Head of caudate nucleus (tissue), 42 donors: ENCODE data around the gene APOL6.
A peak's percentile ranks its signal among the peaks of the same experiment; 100 is the strongest.

Experiments
- DNase-seq, 42 donors: peaks; one replicate each; pipeline versions ENCODE4 v3.0.0 to v3.0.0-alpha.2; 2020 to 2021; ENCODE audit warnings: mixed read lengths in 7 of 42
- intact Hi-C: fragments of 100-400 bp; cut with DNase I; formaldehyde crosslinking; loops from one replicate; pipeline ENCODE4 v1.15.0; 2022

APOL6 gene

DNA sequence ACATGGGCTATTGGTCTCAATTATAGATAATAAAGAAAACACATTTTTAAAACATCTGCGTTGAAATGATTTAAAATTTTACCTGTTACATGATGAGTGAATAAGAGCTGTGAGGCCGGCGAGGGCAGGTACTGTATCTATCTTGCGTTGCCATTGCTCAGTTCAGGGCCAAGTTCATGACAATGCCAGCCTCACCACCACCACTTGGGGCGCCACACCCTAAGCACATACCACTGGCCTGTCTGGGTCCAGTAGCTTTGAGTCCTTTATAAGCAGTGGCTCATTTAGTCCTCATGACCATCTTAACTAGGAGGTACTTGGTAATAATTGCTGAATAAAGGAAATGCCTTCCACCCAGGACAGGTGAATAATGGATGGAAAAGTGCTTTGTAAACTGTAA lies 16.6 kb upstream of the APOL6 start:
- DNase-seq = peak in 8 of 42 donors; percentile 15 to 50 (median 21)
- intact Hi-C loops = loop anchor here (10.0 kb wide), 1 partner anchor 293 kb away; no protein-coding TSS in a partner anchor

DNA sequence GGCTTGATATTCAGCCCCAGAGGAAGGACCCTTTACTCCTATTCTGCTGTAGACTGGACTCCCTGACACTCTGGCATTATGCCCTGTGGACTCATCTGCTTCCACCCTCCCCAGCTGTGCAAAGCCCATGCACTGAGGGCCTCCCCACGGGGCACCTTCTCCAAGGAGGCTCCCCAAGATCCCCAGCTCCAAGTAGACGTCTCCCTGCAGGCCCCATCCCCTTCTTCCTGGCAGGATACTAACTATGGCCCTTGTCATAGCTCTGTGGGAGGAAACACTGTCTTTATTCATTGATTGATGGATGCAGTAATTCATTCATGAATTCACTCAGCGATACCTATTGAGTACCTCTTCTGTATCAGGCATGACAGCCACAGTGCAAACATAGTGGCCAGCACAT lies 15.3 kb upstream of the APOL6 start:
- DNase-seq = peak in 2 of 42 donors; percentile 5 to 6
- intact Hi-C loops = loop anchor here (10.0 kb wide), 1 partner anchor 292 kb away; no protein-coding TSS in a partner anchor

DNA sequence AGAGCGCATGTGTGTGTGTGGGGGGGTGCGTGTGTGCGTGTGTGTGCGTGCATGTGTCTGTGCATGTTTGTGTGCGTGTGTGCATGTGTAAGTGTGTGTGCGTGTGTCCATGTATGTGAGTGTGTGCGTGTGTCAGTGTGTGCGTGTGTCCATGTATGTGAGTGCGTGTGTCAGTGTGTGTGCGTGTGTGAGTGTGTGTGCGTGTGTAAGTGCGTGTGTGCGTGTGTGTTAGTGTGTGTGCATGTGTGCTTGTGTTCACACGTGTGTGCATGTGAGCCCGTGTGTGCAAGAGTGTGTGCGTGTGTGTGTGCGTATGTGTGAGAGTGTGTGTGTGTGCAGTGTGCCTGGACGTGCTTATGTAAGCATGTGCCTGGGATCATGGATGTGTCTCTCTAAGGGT lies 14.7 kb upstream of the APOL6 start:
- DNase-seq = no peak
- intact Hi-C loops = loop anchor here (10.0 kb wide), 1 partner anchor 291 kb away; no protein-coding TSS in a partner anchor

DNA sequence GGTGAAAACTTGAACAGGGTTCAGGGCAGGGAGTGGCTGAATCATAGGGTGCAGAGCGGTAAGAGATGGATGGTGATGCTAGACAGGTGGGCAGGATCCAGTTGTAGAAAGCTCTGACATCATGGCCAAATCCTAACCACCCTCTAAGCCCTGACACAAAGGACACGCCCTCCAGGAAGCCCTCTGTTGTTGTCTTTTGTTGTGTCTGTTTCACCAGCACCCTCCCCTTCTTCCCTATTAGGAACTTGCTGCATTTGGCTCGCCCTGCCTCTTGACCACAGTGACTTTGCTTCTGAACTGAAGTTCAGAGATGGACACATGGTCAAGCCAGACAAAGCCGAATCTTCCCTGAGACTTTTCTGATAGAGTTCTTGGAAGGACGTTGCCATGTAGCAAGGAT lies 14.2 kb upstream of the APOL6 start:
- DNase-seq = peak in 1 of 42 donors; percentile 9
- intact Hi-C loops = loop anchor here (10.0 kb wide), 1 partner anchor 291 kb away; no protein-coding TSS in a partner anchor

DNA sequence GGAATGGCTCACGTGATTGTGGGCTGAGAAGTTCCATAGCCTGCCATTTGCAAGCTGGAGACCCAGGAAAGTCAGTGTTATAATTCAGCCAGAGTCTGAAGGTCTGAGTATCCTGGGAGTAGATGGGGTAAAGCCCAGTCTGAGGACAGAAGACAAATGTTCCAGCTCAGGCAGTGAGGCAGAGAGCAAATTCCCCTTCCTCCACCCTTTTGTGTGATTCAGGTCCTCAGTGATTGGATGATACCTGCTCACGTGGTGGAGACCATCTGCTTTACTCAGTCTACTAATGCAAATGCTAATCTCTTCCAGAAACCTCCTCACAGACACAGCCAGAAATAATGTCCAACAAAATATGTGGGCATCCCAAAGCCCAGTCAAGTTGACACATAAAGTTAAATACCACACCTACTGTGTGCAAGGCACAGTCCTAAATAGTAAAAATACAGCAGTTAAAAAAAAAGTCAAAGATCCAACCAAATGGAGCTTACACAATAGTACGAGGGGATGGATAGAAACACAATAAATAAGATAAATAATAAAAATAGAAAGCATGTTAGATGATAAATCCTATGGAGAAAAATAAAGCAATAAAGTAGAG lies 13.2 kb upstream of the APOL6 start:
- DNase-seq = no peak
- intact Hi-C loops = loop anchor here (10.0 kb wide), 1 partner anchor 290 kb away; no protein-coding TSS in a partner anchor

DNA sequence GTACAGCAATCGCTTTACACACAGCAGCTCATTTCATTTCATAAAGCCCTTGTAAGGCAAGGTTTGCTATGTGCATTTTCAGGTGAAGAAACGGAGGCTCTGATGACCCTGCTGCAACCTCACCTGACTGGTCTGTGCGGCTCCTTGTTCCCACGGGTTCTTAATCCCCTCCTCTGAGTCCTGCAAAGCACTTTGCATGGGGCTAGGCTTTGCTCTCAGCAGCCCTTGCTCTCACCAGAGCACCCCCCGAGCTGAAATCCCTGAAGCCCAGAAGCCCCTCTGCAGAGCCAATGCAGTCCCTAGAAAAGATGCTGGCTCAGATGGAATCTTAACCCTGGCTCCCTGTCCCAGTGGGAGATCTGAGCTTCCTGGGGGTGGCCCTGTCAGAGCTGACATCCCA lies 11.0 kb upstream of the APOL6 start:
- intact Hi-C loops = loop anchor here (10.0 kb wide), 1 partner anchor 288 kb away; no protein-coding TSS in a partner anchor
- peak in 1 of 42 donors; percentile 9 for DNase-seq

DNA sequence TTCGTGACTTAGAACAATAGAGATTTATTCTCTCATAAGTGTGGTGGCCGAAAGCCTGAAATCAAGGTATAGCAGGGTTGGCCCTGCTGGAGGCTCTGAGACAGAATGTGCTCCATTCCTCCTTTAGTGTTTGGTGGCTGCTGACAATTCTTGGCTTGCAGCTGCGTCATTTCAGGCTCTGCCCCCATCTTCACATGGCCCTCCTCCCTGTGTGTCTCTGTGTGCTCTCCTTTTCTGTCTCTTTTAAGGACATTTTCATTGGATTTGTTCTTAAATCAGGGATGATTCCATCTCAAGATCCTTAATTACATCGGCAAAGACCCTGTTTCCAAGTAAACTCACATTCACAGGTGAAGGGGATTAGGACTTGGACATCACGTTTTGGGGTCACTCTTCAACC lies 10.2 kb upstream of the APOL6 start:
- DNase-seq = peak in 1 of 42 donors; percentile 31
- intact Hi-C loops = loop anchor here (10.0 kb wide), 1 partner anchor 287 kb away; no protein-coding TSS in a partner anchor

DNA sequence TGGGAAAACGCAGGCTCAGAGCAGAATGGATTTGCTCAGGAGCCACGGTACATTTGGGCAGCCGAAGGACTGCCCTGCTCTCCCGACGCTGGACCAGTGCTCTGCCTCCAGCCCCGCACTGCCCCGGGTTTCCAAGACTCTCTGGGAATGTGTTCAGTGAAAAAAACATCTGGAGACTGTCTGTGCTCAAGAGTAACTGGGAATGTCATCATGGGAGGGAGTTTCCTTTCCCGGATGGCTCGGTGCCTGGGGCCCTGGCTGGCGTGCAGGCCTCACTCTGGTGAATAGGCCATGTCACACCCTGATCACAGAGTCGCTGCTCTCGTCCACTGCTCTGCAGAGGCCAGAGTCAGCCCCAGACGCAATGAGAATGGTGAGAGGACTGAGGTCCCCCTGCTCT lies 9.8 kb upstream of the APOL6 start:
- intact Hi-C loops = loop anchor here (10.0 kb wide), 1 partner anchor 286 kb away; no protein-coding TSS in a partner anchor
- DNase-seq = peak in 37 of 42 donors; percentile 25 to 76 (median 46)

DNA sequence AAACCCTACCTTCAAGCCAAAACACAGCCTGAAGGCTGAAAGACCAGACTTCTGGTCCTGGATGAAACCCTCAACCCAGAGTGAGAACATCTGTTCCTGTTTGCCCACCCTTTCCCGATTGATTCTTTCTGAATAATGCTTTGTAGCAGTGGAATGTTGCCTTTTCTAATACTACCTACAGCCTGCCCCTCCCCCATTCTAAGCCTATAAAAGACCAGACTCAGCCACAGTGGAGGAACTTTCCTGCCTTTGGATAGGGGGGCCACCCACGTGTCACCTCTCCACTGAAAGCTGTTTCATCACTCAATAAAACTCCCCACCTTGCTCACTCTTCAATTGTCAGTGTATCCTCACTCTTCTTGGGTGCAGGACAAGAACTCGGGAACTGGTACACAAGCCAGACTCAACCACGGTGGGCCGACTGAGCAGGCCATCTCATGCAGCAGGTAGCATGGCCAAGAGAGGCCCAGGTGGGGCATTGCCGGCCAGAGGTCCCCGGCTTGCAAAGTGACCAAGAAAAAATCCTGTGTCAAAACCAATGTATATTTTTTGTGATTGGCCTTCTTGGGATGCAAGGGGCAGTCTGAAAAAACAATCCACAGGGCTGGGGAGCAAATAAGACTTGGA lies 6.6 kb upstream of the APOL6 start:
- peak in 3 of 42 donors; percentile 5 to 31 (median 8) for DNase-seq
- intact Hi-C loops = no loop called here

DNA sequence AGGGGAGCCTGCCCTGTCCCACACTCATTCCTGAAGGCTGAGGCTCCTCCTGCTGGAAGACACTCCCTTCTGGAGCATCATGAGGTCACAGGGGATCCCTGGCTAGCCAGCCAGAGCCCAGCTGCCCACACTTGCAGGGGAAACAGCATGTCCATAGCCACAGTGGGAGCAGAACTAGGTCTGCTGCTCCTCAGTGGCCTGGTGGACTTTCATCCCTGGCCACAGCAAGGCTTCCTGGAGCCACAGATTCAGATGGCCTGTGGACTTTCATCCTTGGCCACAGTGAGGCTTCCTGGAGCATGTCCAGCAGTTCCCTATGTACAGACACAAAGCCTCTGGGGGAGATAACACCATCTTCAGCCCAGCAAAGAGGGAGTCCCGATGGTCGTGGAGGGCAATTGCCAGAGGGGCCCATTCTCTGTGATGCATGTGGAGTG lies 5.9 kb upstream of the APOL6 start:
- intact Hi-C loops = no loop called here
- peak in 4 of 42 donors; percentile 7 to 25 (median 14) for DNase-seq

DNA sequence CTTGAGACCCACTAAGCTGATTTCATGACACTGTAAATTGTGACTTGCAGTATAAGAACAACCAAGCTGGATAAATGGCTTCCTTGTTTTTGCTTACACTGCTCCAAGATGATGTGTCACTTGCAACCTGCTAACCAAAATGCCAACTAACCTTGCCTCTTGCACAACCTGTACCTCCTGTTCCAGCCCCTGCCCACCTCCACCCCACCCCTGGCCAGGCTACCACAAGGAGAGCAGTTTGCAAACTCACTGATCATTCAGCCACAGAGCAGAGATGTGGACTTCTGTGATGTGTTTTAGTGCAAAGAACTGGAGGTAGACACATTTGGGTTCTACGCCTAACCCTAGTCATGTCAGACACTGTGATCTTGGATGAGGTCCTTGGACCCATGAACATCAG lies 4.3 kb upstream of the APOL6 start:
- DNase-seq = peak in 2 of 42 donors; percentile 4 to 12
- intact Hi-C loops = no loop called here

DNA sequence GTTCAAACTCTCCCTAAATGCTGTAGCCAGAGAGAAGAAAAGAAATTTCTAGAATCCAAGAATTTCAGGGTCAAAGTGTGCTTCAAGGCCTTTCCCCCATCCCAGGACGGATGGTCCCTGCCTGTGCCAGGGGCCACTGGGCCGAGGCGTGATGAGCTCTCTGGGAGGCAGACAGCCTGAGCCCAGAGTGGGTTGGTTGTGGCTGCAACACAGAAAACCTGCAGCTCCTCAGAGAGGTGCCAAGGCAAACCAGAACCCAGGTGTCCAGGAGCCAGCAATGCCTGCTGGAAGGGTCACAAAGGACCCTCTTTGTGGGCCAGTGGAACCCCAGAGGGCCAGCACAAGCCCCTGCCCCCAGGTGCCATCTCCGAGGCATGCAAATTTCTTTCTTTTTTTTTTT lies 2.6 kb upstream of the APOL6 start:
- peak in 2 of 42 donors; percentile 15 to 20 for DNase-seq
- intact Hi-C loops = no loop called here

DNA sequence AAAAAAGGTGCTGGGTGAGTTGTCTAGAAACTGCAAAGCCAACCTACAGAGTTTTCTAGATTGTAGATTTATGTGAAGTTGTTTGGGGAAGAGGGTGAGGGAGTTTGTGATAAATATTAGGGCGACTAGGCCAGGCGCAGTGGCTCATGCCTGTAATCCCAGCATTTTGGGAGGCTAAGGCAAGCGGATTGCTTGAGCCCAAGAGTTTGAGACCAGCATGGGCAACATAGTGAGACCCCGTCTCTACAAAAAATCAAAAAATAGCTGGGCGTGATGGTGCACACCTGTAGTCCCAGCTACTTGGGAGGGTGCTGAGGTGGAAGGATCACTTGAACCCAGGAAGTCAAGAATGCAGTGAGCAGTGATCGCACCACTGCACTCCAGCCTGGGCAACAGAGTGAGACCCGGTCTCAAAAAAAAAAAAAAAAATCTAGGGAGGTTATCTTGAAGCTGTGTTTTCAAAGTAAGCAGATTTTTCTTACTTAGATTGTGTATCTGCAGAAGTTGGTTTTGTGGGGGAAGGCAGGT lies 844 bp downstream of the APOL6 start:
- intact Hi-C loops = no loop called here
- DNase-seq = peak in 1 of 42 donors; percentile 27

DNA sequence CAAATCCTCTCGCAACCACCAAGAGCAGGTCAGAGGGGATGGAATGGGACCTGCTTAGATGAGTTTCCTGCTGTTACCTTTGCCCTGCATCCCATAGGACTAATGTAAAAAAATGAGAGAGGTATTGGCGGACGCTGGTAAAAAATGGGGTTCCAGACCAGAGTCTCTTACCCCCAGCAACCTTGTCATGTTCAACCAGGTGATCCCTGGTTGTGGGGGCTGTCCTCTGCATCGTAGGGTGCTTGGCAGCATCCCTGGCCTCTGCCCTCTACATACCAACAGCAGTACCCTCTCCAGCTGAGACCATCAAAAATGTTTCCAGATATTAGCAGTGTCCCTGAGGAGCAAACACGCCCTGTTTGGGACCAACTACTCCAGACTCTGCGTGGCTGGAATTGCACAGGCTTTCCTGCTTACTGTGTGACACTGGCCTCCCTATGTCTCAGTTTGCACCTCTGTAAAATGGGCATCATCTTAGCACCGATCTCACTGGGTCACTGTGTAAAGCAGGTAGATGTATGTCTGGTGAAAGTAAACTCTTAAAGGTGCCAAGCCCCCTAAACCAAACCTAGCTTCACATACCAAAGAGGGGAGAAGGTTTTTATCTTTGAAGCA lies 1.5 kb downstream of the APOL6 start:
- intact Hi-C loops = no loop called here
- DNase-seq = peak in 2 of 42 donors; percentile 4 to 29

DNA sequence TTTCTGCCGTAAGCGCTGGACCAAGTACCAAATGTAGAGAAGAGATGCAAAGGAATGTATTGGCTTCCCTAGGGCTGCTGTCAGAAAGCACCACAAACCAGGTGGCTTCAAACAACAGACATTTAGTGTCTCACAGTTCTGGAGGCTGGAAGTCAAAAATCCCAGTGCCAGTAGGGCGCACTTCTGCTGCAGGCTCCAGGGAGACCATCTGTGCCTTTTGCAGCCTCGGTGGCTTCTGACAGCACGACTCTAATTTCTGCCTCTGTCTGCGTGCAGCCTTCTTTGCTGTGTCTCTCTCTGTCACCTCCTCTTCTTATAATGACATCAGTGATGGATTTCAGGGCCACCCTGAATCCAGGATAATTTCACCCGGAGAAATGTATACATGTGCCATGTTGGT lies 2.8 kb downstream of the APOL6 start:
- intact Hi-C loops = no loop called here
- DNase-seq = peak in 1 of 42 donors; percentile 23

DNA sequence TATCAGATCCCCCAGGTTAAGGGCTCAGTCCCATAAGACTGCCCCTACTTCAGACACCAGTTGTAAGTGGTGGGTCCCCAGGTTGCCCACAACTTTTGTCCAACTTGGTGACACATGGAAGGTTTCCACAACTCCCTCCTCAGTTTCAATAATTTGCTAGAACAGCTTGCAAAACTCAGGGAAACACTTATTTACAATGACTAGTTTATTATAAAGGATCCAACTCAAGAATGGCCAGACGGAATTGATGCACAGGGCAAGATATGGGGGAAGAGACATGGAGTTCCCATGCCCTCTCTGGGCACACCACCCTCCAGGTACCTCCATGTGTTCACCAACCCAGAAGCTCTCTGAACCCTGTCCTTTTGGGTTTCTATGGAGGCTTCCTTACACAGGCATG lies 5.6 kb downstream of the APOL6 start:
- intact Hi-C loops = no loop called here
- DNase-seq = peak in 2 of 42 donors; percentile 2 to 4

DNA sequence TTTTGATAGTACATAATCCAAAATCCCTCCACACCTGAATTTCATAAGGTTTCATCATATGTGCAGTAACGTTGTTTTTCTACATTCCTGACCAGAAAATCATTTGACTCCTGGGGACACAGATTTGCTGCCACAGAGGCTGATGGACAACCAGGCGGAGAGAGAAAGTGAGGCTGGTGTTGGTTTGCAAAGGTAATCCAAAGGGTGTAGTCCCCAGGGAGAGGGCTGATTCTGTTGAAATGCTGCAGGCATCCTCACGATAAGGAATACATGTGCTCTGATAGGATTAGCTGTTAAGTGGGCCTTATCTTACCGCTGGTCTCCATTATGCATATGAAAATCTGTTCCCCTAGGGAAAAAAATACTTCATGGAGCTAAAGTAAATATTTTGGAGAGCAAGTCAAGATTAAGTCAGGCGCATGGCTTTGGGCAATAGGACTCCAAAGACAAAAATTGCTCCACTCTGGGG lies 8.1 kb downstream of the APOL6 start:
- intact Hi-C loops = no loop called here
- peak in 1 of 42 donors; percentile 17 for DNase-seq

DNA sequence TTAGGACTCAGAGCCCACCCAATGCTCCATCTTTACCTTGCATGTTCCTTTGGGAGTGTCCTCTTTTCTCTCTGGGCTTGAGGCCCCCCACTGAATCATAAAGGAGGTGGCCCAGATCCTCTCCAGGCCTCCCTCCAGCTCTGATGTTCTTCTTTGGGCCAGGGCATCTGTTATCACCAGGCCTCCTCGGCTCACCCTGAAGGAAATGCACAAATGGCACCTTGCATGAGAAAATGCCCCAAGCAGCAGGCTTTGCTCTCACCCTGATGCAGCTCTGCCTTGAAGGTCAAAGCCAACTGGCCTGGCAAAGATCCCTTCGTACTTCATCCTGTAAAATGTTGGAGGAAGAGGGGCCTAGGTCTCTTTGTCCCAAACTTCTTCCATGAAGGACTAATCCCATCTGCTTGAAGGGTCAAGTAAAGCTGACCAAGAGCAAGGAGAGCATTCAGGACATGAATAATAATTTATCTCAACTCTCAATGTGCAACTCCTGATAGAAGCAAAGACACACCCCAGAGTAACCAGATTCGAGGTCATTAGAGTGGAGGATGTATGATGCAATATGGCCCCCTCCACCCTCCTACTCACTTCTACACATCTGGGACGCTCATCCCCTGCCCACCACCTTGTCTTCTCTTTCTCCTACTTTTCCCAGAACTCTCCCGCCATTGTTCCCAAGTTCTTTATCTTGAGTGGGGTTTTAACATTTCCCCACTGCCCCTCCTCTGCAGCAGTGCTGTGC lies 9.5 kb downstream of the APOL6 start:
- DNase-seq = peak in 1 of 42 donors; percentile 13
- intact Hi-C loops = no loop called here
